ENCODE results near the gene C2orf68.

DNA sequence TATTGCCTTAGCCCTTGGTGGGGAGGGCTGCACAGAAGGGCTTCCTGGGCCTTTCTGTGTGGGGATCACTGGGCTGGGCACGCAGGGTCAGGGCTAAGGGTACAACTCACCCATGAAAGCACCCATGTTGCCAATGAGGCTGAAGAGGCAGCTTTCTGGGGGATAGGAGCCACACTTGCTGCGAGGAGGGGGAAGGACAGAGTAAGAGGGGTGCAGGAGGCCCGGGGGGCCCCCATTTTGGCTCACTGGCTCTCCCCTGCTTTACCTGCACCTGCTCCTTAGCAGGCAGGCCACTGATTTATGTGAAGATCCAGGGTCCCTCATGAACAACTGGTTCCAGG, 11.7 kb downstream of the C2orf68 start:
- TF ChIP-seq ESRRG (CRISPR knock-in tag; IDR thresholded peaks at IDR 0.05) (no peak), GLIS3 (CRISPR knock-in tag; IDR thresholded peaks at IDR 0.05) (no peak)
- TF ChIP-seq, protein P1, sequence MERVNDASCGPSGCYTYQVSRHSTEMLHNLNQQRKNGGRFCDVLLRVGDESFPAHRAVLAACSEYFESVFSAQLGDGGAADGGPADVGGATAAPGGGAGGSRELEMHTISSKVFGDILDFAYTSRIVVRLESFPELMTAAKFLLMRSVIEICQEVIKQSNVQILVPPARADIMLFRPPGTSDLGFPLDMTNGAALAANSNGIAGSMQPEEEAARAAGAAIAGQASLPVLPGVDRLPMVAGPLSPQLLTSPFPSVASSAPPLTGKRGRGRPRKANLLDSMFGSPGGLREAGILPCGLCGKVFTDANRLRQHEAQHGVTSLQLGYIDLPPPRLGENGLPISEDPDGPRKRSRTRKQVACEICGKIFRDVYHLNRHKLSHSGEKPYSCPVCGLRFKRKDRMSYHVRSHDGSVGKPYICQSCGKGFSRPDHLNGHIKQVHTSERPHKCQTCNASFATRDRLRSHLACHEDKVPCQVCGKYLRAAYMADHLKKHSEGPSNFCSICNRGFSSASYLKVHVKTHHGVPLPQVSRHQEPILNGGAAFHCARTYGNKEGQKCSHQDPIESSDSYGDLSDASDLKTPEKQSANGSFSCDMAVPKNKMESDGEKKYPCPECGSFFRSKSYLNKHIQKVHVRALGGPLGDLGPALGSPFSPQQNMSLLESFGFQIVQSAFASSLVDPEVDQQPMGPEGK (CRISPR knock-in tag; IDR thresholded peaks at IDR 0.05; ENCODE audit: borderline replicate concordance): no peak
- TF ChIP-seq, protein P2, sequence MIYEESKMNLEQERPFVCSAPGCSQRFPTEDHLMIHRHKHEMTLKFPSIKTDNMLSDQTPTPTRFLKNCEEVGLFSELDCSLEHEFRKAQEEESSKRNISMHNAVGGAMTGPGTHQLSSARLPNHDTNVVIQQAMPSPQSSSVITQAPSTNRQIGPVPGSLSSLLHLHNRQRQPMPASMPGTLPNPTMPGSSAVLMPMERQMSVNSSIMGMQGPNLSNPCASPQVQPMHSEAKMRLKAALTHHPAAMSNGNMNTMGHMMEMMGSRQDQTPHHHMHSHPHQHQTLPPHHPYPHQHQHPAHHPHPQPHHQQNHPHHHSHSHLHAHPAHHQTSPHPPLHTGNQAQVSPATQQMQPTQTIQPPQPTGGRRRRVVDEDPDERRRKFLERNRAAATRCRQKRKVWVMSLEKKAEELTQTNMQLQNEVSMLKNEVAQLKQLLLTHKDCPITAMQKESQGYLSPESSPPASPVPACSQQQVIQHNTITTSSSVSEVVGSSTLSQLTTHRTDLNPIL (CRISPR knock-in tag; IDR thresholded peaks at IDR 0.05; ENCODE audit: low read depth): no peak

All from SK-N-SH treated with all-trans-retinoic acid at 6 μM for 48 hours (cell line).